Measurements from ENCODE around the gene PSMG2. TPM values are rescaled to one million over a fixed set of nuclear protein-coding genes. Genes with fewer than 3 reads are reported as not detected.
"Not testable (repeated sequence)": the region's sequence is repeated elsewhere in the genome, so short reads cannot be mapped to it uniquely, and the experiment has no call there.

PSMG2 gene
- total and polyA plus RNA-seq, 12 donors = 36.2 to 64.7 (median 47.6) TPM

DNA sequence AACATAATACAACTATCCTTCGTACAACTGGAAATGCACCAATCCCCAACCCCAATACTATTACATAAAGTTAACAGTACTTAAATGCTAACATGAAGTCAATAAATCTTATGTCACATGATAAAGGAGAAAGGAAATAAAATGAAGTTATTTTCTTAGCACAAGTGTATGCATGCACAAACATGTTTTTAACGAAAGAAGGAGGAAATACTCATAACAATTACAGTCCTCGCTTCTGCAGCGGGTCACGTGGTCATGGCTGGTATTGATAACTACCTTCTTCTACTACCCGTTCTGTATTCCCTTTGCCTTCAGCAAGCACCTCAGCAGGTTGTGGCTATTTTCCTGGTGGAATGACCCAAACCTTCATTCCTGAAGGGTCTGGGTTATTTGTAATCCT lies 51.7 kb downstream of the PSMG2 start:
- DNase-seq (no peak), ATAC-seq (no peak)
- TF ChIP-seq, protein P1, sequence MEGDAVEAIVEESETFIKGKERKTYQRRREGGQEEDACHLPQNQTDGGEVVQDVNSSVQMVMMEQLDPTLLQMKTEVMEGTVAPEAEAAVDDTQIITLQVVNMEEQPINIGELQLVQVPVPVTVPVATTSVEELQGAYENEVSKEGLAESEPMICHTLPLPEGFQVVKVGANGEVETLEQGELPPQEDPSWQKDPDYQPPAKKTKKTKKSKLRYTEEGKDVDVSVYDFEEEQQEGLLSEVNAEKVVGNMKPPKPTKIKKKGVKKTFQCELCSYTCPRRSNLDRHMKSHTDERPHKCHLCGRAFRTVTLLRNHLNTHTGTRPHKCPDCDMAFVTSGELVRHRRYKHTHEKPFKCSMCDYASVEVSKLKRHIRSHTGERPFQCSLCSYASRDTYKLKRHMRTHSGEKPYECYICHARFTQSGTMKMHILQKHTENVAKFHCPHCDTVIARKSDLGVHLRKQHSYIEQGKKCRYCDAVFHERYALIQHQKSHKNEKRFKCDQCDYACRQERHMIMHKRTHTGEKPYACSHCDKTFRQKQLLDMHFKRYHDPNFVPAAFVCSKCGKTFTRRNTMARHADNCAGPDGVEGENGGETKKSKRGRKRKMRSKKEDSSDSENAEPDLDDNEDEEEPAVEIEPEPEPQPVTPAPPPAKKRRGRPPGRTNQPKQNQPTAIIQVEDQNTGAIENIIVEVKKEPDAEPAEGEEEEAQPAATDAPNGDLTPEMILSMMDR (IDR thresholded peaks at IDR 0.05) = no peak
- WGBS, 2 donors = 88 to 91% methylated on average over 6 of the region's 6 CpGs
- Histone ChIP-seq H3K4me3 (no peak overlapping the region), H3K27ac (no peak overlapping the region), H3K9me3 (no peaks in the 10 kb centered on the region), H3K4me1 (no peaks in the 10 kb centered on the region), H3K36me3 (no peaks in the 10 kb centered on the region), H3K27me3 (no peaks in the 10 kb centered on the region)
- intact Hi-C loops (cut with DNase I) = no loop called here

DNA sequence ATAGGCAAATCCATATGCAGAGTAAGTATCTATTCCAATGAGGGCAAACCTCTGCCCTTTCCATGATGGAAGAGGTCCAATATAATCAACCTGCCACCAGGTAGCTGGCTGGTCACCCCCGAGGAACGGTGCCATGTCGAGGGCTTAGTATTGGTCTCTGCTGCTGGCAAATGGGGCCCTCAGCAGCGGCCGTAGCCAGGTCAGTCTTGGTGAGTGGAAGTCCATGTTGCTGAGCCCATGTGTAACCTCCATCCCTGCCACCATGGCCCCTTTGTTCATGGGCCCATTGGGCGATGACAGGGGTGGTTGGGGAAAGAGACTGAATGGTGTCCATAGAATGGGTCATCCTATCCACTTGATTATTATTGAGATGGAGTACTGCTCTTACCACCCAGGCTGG lies 52.8 kb downstream of the PSMG2 start:
- H3K27me3 ChIP-seq; H3K4me3 ChIP-seq; intact Hi-C loops (cut with DNase I); H3K27ac ChIP-seq; H3K36me3 ChIP-seq; ATAC-seq; H3K4me1 ChIP-seq; H3K9me3 ChIP-seq; DNase-seq: not testable (repeated sequence)
- WGBS, 2 donors = 95 to 98% methylated on average over 6 of the region's 6 CpGs

DNA sequence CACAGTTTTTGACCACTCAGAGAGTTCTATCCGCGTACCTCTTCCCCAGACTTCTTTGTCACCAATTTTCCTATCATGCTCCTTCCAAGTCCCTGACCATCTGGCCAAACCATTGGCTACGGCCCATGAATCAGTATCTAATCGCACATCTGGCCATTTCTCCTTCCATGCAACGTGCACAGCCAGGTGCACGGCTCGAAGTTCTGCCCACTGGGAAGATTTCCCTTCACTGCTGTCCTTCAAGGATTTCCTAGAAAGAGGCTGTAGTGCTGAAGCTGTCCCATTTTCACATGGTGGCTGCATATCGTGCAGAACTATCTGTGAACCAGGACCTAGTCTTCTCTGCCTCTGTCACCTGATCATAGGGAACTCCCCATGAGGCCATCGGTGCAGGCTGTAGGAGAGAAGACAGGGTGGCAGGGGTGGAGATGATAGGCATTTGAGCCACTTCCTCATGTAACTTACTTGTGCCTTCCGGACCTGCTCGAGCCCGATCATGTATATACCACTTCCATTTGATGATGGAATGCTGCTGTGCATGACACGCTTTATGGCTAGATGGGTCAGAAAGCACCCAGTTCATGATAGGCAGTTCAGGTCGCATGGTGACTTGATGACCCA lies 53.9 kb downstream of the PSMG2 start:
- 92 to 94% methylated on average over 14 of the region's 14 CpGs for WGBS, 2 donors
- ATAC-seq; DNase-seq; intact Hi-C loops (cut with DNase I); H3K9me3 ChIP-seq; H3K27ac ChIP-seq; H3K27me3 ChIP-seq; H3K4me3 ChIP-seq; H3K36me3 ChIP-seq; H3K4me1 ChIP-seq: not testable (repeated sequence)

DNA sequence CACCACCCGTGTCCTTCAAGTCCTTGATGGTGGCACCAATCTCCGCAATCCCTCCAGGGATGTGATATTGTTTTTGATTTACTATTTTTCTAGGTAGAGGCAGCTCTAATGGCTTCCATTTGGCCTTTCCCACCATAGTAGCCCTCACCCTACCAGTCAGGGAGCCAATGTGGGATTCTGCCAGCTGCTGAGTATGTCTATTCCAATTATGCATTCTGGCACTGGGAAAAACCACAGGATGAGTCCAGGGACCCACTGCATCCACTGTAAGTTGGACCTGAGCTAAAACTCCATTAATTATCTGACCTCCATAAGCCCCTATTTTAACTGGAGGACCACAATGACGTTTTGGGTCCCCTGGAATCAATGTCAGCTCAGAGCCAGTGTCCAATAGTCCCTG lies 55.7 kb downstream of the PSMG2 start:
- WGBS, 2 donors = 80 to 83% methylated on average over 3 of the region's 3 CpGs

DNA sequence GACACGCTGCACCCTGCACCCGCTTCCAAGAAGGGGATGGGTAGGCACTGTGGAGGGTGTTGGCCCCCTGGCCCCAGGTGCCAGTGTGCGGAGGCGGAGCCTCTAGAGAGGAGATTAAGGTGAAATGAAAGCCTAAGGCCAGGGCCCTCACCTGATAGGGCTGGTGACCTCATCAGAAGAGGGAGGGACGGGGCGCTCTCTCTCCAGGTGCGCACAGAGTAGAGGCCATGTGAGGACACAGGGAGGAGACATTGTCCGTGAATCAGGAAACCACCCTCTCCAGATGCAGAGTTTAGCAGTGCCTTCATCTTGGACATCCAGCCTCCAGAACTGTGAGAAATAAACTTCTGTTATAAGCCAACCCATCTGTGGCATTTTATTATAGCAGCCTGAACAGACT lies 62.3 kb downstream of the PSMG2 start:
- Histone ChIP-seq H3K27ac (no peak overlapping the region), H3K4me3 (no peak overlapping the region), H3K4me1 (no peaks in the 10 kb centered on the region), H3K36me3 (no peaks in the 10 kb centered on the region), H3K9me3 (no peaks in the 10 kb centered on the region), H3K27me3 (peaks cover 0 to 4% (median 0%) of the 10 kb centered on the region in 7 donors)
- intact Hi-C loops (cut with DNase I) = no loop called here
- 83 to 86% methylated on average over 8 of the region's 8 CpGs for WGBS, 2 donors
- no peak for ATAC-seq
- TF ChIP-seq, protein P1 (IDR thresholded peaks at IDR 0.05) = no peak
- no peak for DNase-seq

More for the DNA sequence above, 55.7 kb downstream of the PSMG2 start:
- H3K36me3 ChIP-seq; DNase-seq; H3K4me1 ChIP-seq; H3K9me3 ChIP-seq; H3K27me3 ChIP-seq; H3K4me3 ChIP-seq; ATAC-seq; H3K27ac ChIP-seq; intact Hi-C loops (cut with DNase I): not testable (repeated sequence)

DNA sequence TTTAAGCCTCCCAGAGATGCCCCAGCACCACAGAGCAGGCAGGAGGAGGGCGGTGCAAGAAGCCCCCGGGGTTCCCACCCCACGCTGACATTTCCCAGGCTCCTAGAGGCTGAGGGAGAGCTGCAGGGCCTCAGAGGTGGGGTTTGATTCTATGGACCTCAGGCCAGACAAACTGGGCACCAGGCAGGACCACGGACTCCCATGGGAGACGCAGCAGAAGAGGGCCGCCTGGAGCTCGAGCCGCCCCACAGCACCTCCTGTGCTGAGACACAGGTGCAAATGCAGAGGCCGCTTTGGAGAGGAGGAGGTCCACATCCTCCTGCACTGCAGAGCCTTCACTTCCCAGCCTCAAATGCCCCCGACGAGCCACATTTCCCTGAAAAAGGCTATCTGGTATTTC lies 62.7 kb downstream of the PSMG2 start:
- H3K4me1 ChIP-seq = no peaks in the 10 kb centered on the region
- H3K27me3 ChIP-seq = peaks cover 0 to 4% (median 0%) of the 10 kb centered on the region in 7 donors
- H3K27ac ChIP-seq = no peak overlapping the region
- no peaks in the 10 kb centered on the region for H3K36me3 ChIP-seq
- intact Hi-C loops (cut with DNase I) = no loop called here
- no peak overlapping the region for H3K4me3 ChIP-seq
- WGBS, 2 donors = 82 to 88% methylated on average over 11 of the region's 11 CpGs
- DNase-seq (no peak), ATAC-seq (no peak)
- H3K9me3 ChIP-seq = no peaks in the 10 kb centered on the region
- TF ChIP-seq, protein P1 (IDR thresholded peaks at IDR 0.05) = no peak
